ENCODE data around the gene FGFR2.

DNA sequence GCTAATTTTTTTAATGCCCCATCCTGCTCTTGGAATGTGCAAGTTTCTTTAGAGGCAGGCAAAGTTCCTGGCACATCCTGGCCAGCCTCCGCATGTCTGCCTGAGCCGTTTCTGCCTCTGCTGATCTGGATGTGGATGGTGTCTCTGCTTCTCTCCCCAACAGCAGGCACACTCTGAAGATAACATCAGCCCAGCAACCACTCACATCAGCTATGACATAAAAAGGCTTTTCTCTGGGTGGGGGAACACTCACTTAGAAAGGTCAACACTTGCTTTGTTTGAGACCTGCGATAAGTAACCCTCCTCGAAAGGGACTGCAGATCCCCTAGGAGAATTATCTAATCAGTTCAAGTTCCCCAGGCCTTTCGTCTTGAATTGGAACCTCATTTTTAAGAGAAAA, 142.9 kb downstream of the FGFR2 start:
- TF ChIP-seq, protein P1, sequence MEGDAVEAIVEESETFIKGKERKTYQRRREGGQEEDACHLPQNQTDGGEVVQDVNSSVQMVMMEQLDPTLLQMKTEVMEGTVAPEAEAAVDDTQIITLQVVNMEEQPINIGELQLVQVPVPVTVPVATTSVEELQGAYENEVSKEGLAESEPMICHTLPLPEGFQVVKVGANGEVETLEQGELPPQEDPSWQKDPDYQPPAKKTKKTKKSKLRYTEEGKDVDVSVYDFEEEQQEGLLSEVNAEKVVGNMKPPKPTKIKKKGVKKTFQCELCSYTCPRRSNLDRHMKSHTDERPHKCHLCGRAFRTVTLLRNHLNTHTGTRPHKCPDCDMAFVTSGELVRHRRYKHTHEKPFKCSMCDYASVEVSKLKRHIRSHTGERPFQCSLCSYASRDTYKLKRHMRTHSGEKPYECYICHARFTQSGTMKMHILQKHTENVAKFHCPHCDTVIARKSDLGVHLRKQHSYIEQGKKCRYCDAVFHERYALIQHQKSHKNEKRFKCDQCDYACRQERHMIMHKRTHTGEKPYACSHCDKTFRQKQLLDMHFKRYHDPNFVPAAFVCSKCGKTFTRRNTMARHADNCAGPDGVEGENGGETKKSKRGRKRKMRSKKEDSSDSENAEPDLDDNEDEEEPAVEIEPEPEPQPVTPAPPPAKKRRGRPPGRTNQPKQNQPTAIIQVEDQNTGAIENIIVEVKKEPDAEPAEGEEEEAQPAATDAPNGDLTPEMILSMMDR (IDR thresholded peaks at IDR 0.05; ENCODE audit: insufficient read depth, low read depth, low read length) = no peak
- no peak for TF ChIP-seq EZH2 (IDR thresholded peaks at IDR 0.05; ENCODE audit: insufficient read depth, low read length)

All from astrocyte (in vitro differentiated cells and primary cell).